Esophagus muscularis mucosa (tissue), 3 donors: ENCODE data around the gene ALG12.

Experiments
- POLR2AphosphoS5 ChIP-seq, 2 donors: sonication (generic); formaldehyde crosslinking; IDR thresholded peaks; one replicate each; pipeline ENCODE4 v1.6.1; 2017; ENCODE audit warnings: antibody characterized with exemption in 2 of 2
- TF ChIP-seq, protein P1 (sequence below), 3 experiments: fragments of 200-600 bp in 2 of 3; fragments of 450-650 bp in 1 of 3; sonication (generic) in 2 of 3; IDR thresholded peaks; one replicate each; pipeline ENCODE4 v1.5.1; 2017 to 2019; ENCODE audit warnings: antibody characterized with exemption in 3 of 3, mild to moderate bottlenecking in 2 of 3, moderate library complexity in 1 of 3

GRCh38 chr22:49850959-49851802 is 67.1 kb downstream of the ALG12 start:
- TF ChIP-seq, protein P1, sequence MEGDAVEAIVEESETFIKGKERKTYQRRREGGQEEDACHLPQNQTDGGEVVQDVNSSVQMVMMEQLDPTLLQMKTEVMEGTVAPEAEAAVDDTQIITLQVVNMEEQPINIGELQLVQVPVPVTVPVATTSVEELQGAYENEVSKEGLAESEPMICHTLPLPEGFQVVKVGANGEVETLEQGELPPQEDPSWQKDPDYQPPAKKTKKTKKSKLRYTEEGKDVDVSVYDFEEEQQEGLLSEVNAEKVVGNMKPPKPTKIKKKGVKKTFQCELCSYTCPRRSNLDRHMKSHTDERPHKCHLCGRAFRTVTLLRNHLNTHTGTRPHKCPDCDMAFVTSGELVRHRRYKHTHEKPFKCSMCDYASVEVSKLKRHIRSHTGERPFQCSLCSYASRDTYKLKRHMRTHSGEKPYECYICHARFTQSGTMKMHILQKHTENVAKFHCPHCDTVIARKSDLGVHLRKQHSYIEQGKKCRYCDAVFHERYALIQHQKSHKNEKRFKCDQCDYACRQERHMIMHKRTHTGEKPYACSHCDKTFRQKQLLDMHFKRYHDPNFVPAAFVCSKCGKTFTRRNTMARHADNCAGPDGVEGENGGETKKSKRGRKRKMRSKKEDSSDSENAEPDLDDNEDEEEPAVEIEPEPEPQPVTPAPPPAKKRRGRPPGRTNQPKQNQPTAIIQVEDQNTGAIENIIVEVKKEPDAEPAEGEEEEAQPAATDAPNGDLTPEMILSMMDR (IDR thresholded peaks at IDR 0.05): no peak
- no peak for TF ChIP-seq POLR2AphosphoS5 (IDR thresholded peaks at IDR 0.05)
